DMS53 treated with DMSO at 0.1 percent for 48 hours (cell line): ENCODE results near the gene ARHGEF39.
"Not testable (repeated sequence)": the region's sequence is repeated elsewhere in the genome, so short reads cannot be mapped to it uniquely, and the experiment has no call there.

Source experiments
- DNase-seq: peaks from one replicate; lab custom pipeline; 2025; ENCODE audit not compliant: unreplicated experiment; lab: John Stamatoyannopoulos, UW

ARHGEF39 gene

GRCh38 chr9:35652829-35653209, 12.2 kb downstream of the ARHGEF39 start:
- DNase-seq = no peak

GRCh38 chr9:35651956-35652828, 12.8 kb downstream of the ARHGEF39 start:
- DNase-seq = peak; percentile 54

GRCh38 chr9:35650341-35651158, 14.4 kb downstream of the ARHGEF39 start, which contains the start of gene SIT1:
Gene SIT1, minus strand, starts transcription at chr9:35650931. Its CDS starts 78 bp downstream, at chr9:35650853.
- DNase-seq = no peak

- no peak for DNase-seq
These were observed 15.3 kb downstream of the ARHGEF39 start for GRCh38 chr9:35649431-35650340.

GRCh38 chr9:35646533-35647265, 18.3 kb downstream of the ARHGEF39 start:
- DNase-seq = peak; percentile 61

GRCh38 chr9:35646153-35646532, 18.9 kb downstream of the ARHGEF39 start:
- no peak for DNase-seq

- DNase-seq = not testable (repeated sequence)
These were observed 19.3 kb downstream of the ARHGEF39 start for GRCh38 chr9:35645736-35646135.

- DNase-seq = no peak
These were observed 21.9 kb downstream of the ARHGEF39 start for GRCh38 chr9:35643046-35643445.

GRCh38 chr9:35641478-35641877, 23.5 kb downstream of the ARHGEF39 start:
- not testable (repeated sequence) for DNase-seq

GRCh38 chr9:35640431-35640830, 24.6 kb downstream of the ARHGEF39 start:
- DNase-seq = not testable (repeated sequence)

- no peak for DNase-seq
These were observed 25.4 kb downstream of the ARHGEF39 start for GRCh38 chr9:35639631-35640030.

- not testable (repeated sequence) for DNase-seq
These were observed 25.8 kb downstream of the ARHGEF39 start for GRCh38 chr9:35639225-35639624.

GRCh38 chr9:35638751-35639150, 26.2 kb downstream of the ARHGEF39 start:
- DNase-seq = not testable (repeated sequence)

GRCh38 chr9:35637427-35637955, 27.5 kb downstream of the ARHGEF39 start:
- not testable (repeated sequence) for DNase-seq

GRCh38 chr9:35636877-35637246, 28.1 kb downstream of the ARHGEF39 start:
- not testable (repeated sequence) for DNase-seq

- no peak for DNase-seq
These were observed 28.7 kb downstream of the ARHGEF39 start for GRCh38 chr9:35636135-35636876.

GRCh38 chr9:35635730-35636129, 29.3 kb downstream of the ARHGEF39 start:
- no peak for DNase-seq

- DNase-seq = no peak
These were observed 35.4 kb downstream of the ARHGEF39 start for GRCh38 chr9:35629597-35629996.

GRCh38 chr9:35628389-35628991, 36.5 kb downstream of the ARHGEF39 start:
- no peak for DNase-seq
